K562 (cell line): ENCODE measurements around the gene PTP4A2. TPM values are rescaled to one million over a fixed set of nuclear protein-coding genes. Genes with fewer than 3 reads are reported as not detected.
A peak's percentile ranks its signal among the peaks of the same experiment; 100 is the strongest.

Source experiments
- ATAC-seq: fragments of 200-7000 bp; cut with Tn5 transposase; 3 replicates; pipeline ENCODE4 v1.9.1; 2020; ENCODE audit warnings: moderate library complexity
- BruUV-seq: library from RNA; stranded (reverse); fragments of 400-500 nt; replicated peaks from 2 replicates; lab custom pipeline; 2021; lab: Mats Ljungman, UMichigan
- CTCF ChIA-PET: fragments of 300-600 bp; formaldehyde crosslinking; extraction: SDS; loops from one replicate; lab custom pipeline; 2021; ENCODE audit warnings: low intra/inter-chr PET ratio; lab: Yijun Ruan, JAX
- POLR2A ChIA-PET: fragments of 300-600, 350-650 bp; sonication (Branson Sonifier 250); formaldehyde crosslinking; extraction: SDS; loops from one replicate; lab custom pipeline; 2021; ENCODE audit warnings: antibody characterized with exemption, inconsistent platforms; lab: Yijun Ruan, JAX
- DNase-seq, 4 experiments: peaks; one replicate each; pipeline versions ENCODE4 v3.0.0 to v3.0.0-alpha.2; 2011 to 2018; ENCODE audit warnings: low spot score in 3 of 4, mixed read lengths in 3 of 4; ENCODE audit errors: extremely low read depth in 1 of 4
- FAIRE-seq: peaks from 2 replicates; lab custom pipeline; 2011; peaks lifted over from hg19 to GRCh38; lab: Jason Lieb, UNC
- H2AFZ ChIP-seq: 2 replicates; pipeline ENCODE4 v1.6.0; 2011; ENCODE audit warnings: low read depth, low read length, control low read depth, inconsistent platforms
- H3K27ac ChIP-seq: fragments of 200-600 bp; 3 replicates; pipeline ENCODE4 v1.8.0; 2011; ENCODE audit warnings: low read depth, mild to moderate bottlenecking, control low read depth, inconsistent platforms, low read length, moderate library complexity, mixed read lengths; ENCODE audit errors: extremely low read depth
- H3K27me3 ChIP-seq, 2 experiments: fragments of 300-600 bp in 1 of 2; 2 replicates in 1 of 2; 3 replicates in 1 of 2; pipeline versions ENCODE4 v1.6.0 to v1.8.0; 2011; ENCODE audit warnings: inconsistent platforms in 2 of 2, low read length in 2 of 2, mild to moderate bottlenecking in 1 of 2, mixed read lengths in 1 of 2, moderate library complexity in 1 of 2; ENCODE audit not compliant: control insufficient read depth in 2 of 2, insufficient read depth in 2 of 2
- H3K36me3 ChIP-seq: fragments of 300-600 bp; 3 replicates; pipeline ENCODE4 v1.8.0; 2011; ENCODE audit warnings: mild to moderate bottlenecking, low read length, inconsistent platforms; ENCODE audit not compliant: control insufficient read depth, insufficient read depth
- H3K4me1 ChIP-seq, 2 experiments: fragments of 200-600 bp in 1 of 2; replicated peaks in 1 of 2; 2 replicates in 1 of 2; 3 replicates in 1 of 2; pipeline versions ENCODE4 v1.5.1 to v1.8.0; 2011; ENCODE audit warnings: inconsistent platforms in 2 of 2, low read length in 2 of 2, mild to moderate bottlenecking in 1 of 2, mixed read lengths in 1 of 2, moderate library complexity in 1 of 2; ENCODE audit not compliant: control insufficient read depth in 2 of 2, insufficient read depth in 2 of 2
- H3K4me2 ChIP-seq: 2 replicates; pipeline ENCODE4 v1.6.1; 2011; ENCODE audit warnings: low read length, control low read depth, inconsistent platforms, mixed read lengths; ENCODE audit not compliant: insufficient read depth
- H3K4me3 ChIP-seq: fragments of 200-600 bp; sonication (generic), shearing (Covaris generic); 2 replicates; pipeline ENCODE4 v1.5.1; 2016; ENCODE audit warnings: control low read depth, inconsistent platforms
- H3K79me2 ChIP-seq: fragments of 200-600 bp; 3 replicates; pipeline ENCODE4 v1.8.0; 2011; ENCODE audit warnings: low read length, inconsistent platforms; ENCODE audit not compliant: control insufficient read depth, insufficient read depth
- H3K9ac ChIP-seq, 2 experiments: 2 replicates each; pipeline versions ENCODE4 v1.6.0 to v1.6.1; 2011; ENCODE audit warnings: low read depth in 2 of 2, low read length in 2 of 2, control low read depth in 1 of 2, inconsistent platforms in 1 of 2, mild to moderate bottlenecking in 1 of 2, mixed read lengths in 1 of 2; ENCODE audit not compliant: insufficient read depth in 1 of 2
- H3K9me1 ChIP-seq: one replicate; pipeline ENCODE4 v1.6.0; 2011; ENCODE audit warnings: inconsistent platforms, mild to moderate bottlenecking, low read length, moderate library complexity; ENCODE audit not compliant: control insufficient read depth, insufficient read depth
- H3K9me3 ChIP-seq: replicated peaks from 2 replicates; pipeline ENCODE4 v1.5.1; 2011; ENCODE audit warnings: low read depth, low read length, inconsistent platforms; ENCODE audit not compliant: control insufficient read depth, insufficient read depth
- H4K20me1 ChIP-seq: replicated peaks from 2 replicates; pipeline ENCODE4 v1.6.1; 2011; ENCODE audit warnings: low read length, inconsistent platforms, mixed read lengths; ENCODE audit not compliant: control insufficient read depth, insufficient read depth
- BHLHE40 ChIP-seq: IDR thresholded peaks from 2 replicates; pipeline ENCODE4 v1.6.1; 2011; ENCODE audit warnings: low read length, improper control_type of control experiment
- ETV6 ChIP-seq, 3 experiments: fragments of 150-350 bp in 1 of 3; sonication (generic) in 1 of 3; formaldehyde crosslinking in 1 of 3; IDR thresholded peaks; 2 replicates each; pipeline versions ENCODE4 v1.6.1 to v1.8.0; 2014 to 2022; ENCODE audit warnings: borderline replicate concordance in 2 of 3, low read depth in 2 of 3, antibody characterized with exemption in 1 of 3, low read length in 1 of 3, mild to moderate bottlenecking in 1 of 3, missing genetic modification reagents in 1 of 3
- FOS ChIP-seq: IDR thresholded peaks from 3 replicates; pipeline ENCODE4 v1.6.1; 2011; ENCODE audit not compliant: insufficient read length; ENCODE audit errors: extremely low read depth
- KAT2B ChIP-seq: IDR thresholded peaks from one replicate; pipeline ENCODE4 v1.6.1; 2012; ENCODE audit warnings: low read depth, mild to moderate bottlenecking, control low read depth, inconsistent platforms, low read length, moderate library complexity
- NCOA2 ChIP-seq, 2 experiments: fragments of 450-650 bp; IDR thresholded peaks; 2 replicates each; pipeline ENCODE4 v1.6.1; 2018; ENCODE audit warnings: mild to moderate bottlenecking in 2 of 2, moderate library complexity in 1 of 2; ENCODE audit not compliant: partially characterized antibody in 2 of 2
- PHTF2 ChIP-seq: fragments of 250-450 bp; sonication (Bioruptor Pico); IDR thresholded peaks from 2 replicates; pipeline ENCODE4 v1.5.0; 2021; ENCODE audit warnings: mild to moderate bottlenecking
- PREB ChIP-seq: sonication (generic); formaldehyde crosslinking; IDR thresholded peaks from 2 replicates; pipeline ENCODE4 v1.8.1; 2023; ENCODE audit warnings: mild to moderate bottlenecking, missing genetic modification reagents
- RAD21 ChIP-seq, 2 experiments: fragments of 250-450 bp in 1 of 2; fragments of 450-650 bp in 1 of 2; sonication (Bioruptor Pico) in 1 of 2; formaldehyde crosslinking in 1 of 2; IDR thresholded peaks in 1 of 2; conservative IDR thresholded peaks in 1 of 2; 2 replicates each; pipeline versions ENCODE4 v1.4.0 to v1.8.0; 2020 to 2022; ENCODE audit warnings: mild to moderate bottlenecking in 2 of 2, moderate library complexity in 1 of 2
- RNF2 ChIP-seq: sonication (generic); IDR thresholded peaks from 2 replicates; pipeline ENCODE4 v1.6.1; 2016
- TGIF2 ChIP-seq: sonication (generic); formaldehyde crosslinking; IDR thresholded peaks from 2 replicates; pipeline ENCODE4 v1.8.1; 2022; ENCODE audit warnings: mild to moderate bottlenecking, missing genetic modification reagents, moderate library complexity
- TSC22D4 ChIP-seq: fragments of 450-650 bp; IDR thresholded peaks from 2 replicates; pipeline ENCODE4 v1.6.1; 2016; ENCODE audit warnings: missing genetic modification characterization, missing biosample characterization, control low read depth
- ZC3H8 ChIP-seq: fragments of 450-650 bp; IDR thresholded peaks from 2 replicates; pipeline ENCODE4 v1.6.1; 2017
- ZNF143 ChIP-seq: sonication (generic); formaldehyde crosslinking; IDR thresholded peaks from 2 replicates; pipeline ENCODE4 v1.9.0; 2022; ENCODE audit warnings: mild to moderate bottlenecking, missing genetic modification reagents
- ZNF707 ChIP-seq: fragments of 250-450 bp; sonication (Bioruptor Pico); conservative IDR thresholded peaks from 2 replicates; pipeline ENCODE4 v1.8.0; 2022; ENCODE audit warnings: inconsistent platforms, mild to moderate bottlenecking, moderate library complexity
- WGBS: fragments of 100-300 bp; shearing (Covaris generic); methylation state at CpG from one replicate; pipeline ENCODE4 v1.1.6; 2016; ENCODE audit warnings: low coverage, mixed read lengths; ENCODE audit not compliant: insufficient coverage; ENCODE audit errors: missing lambda C conversion rate; 5-methylcytosine and 5-hydroxymethylcytosine counted together
- in situ Hi-C: fragments of 300-500 bp; cut with MboI; formaldehyde crosslinking; loops from 4 replicates; pipeline ENCODE4 v1.15.0; 2018; ENCODE audit warnings: inconsistent platforms, mixed read lengths
- intact Hi-C: fragments of 100-400 bp; cut with micrococcal nuclease; formaldehyde crosslinking; loops from 2 replicates; pipeline ENCODE4 v1.14.2; 2022
- polyA plus RNA-seq, 8 experiments: library from polyadenylated mRNA; depleted of rRNA in 4 of 8; stranded (reverse) in 5 of 8; unstranded in 3 of 8; fragments of >200 nt; fragmentation: Nextera tagmentation in 2 of 8; fragmentation: Illumina TruSeq in 1 of 8; extraction: Ambion mirVana in 2 of 8; extraction: Trizol in 1 of 8; gene quantifications; 2 replicates each; pipeline versions ENCODE4 v1.2.1 to v1.2.3, GENCODE V29; 2011 to 2014; ENCODE audit warnings: inconsistent platforms in 1 of 8, missing spikeins in 1 of 8
- total RNA-seq, 7 experiments: library from RNA; depleted of rRNA in 6 of 7; stranded (reverse); fragments of >200 nt in 6 of 7; fragmentation: Illumina TruSeq in 2 of 7; extraction: Trizol in 2 of 7; gene quantifications; 2 replicates each; pipeline versions ENCODE4 v1.2.1 to v1.2.3, GENCODE V29; 2011 to 2021; ENCODE audit warnings: low replicate concordance in 1 of 7

PTP4A2 gene
- total and polyA plus RNA-seq, 9 of the 15 experiments (the other 6 are each of a cell fraction or from before 2014, with no cell fraction given) = 197 to 870 (median 480) TPM

- no peak for TF ChIP-seq ZNF143
- no peak for TF ChIP-seq RNF2
- peak; percentile 68 for TF ChIP-seq BHLHE40
- TF ChIP-seq KAT2B = no peak
- no peak for TF ChIP-seq ZC3H8
- no peak for TF ChIP-seq TGIF2 (CRISPR knock-in tag)
- peak; percentile 54 to 84 for TF ChIP-seq RAD21 (CRISPR knock-in tag; conservative IDR thresholded peaks at IDR 0.05 in 1 of 2, IDR thresholded peaks at IDR 0.05 in 1 of 2)
- TF ChIP-seq ETV6 (IDR thresholded peaks at IDR 0.05; ENCODE audit: borderline replicate concordance in 1 of 2, low read depth in 2 of 2, low read length in 1 of 2) = no peak
- no peak for TF ChIP-seq ETV6 (CRISPR knock-in tag; IDR thresholded peaks at IDR 0.05; ENCODE audit: borderline replicate concordance)
Measured at GRCh38 chr1:31861346-31861745, 76.8 kb downstream of the PTP4A2 start (continued).

- Histone ChIP-seq H3K9me3 (no peaks in the 10 kb centered on the region), H3K79me2 (no peaks in the 10 kb centered on the region)
- CTCF ChIA-PET = interaction anchor here (0.6 kb wide), 1 partner anchor 17 kb away, joined by 3 read pairs; no protein-coding TSS in a partner anchor
- in situ Hi-C loops = no loop called here
- no peak for FAIRE-seq
- no peak for TF ChIP-seq PHTF2 (CRISPR knock-in tag)
- no peak for TF ChIP-seq FOS
- TF ChIP-seq TSC22D4 (tag) = no peak
- no peak for TF ChIP-seq PREB (CRISPR knock-in tag)
- no peak for TF ChIP-seq ZNF707 (CRISPR knock-in tag)
- TF ChIP-seq NCOA2 (IDR thresholded peaks at IDR 0.05; ENCODE audit: partially characterized antibody in 2 of 2) = no peak
- TF ChIP-seq, all 486 proteins: peak for 0
- H4K20me1 ChIP-seq = no peaks in the 10 kb centered on the region
- no TSS peak for BruUV-seq
- H2AFZ ChIP-seq = no peak overlapping the region
- H3K4me3 ChIP-seq = no peak overlapping the region
- ATAC-seq (no peak), DNase-seq (no peak)
- H3K9me1 ChIP-seq = no peaks in the 10 kb centered on the region
- H3K9ac ChIP-seq = no peak overlapping the region
- no peak overlapping the region for H3K27ac ChIP-seq
- 64% methylated on average over 7 of the region's 7 CpGs for WGBS
- intact Hi-C loops = no loop called here
- no peaks in the 10 kb centered on the region for H3K36me3 ChIP-seq
- POLR2A ChIA-PET = interaction anchor here (1.2 kb wide), 2 partner anchors 17 to 97 kb away, joined by 4 to 5 read pairs; no protein-coding TSS in a partner anchor
- no peaks in the 10 kb centered on the region; a peak in 1 of 5 replicates for H3K27me3 ChIP-seq
- no peak overlapping the region for H3K4me2 ChIP-seq
- H3K4me1 ChIP-seq = peaks cover 0 to 4% of the 10 kb centered on the region in 2 experiments; a peak in 2 of 5 replicates
Measured at GRCh38 chr1:31860581-31860980, 77.6 kb downstream of the PTP4A2 start.
